Liver (tissue), 9 donors: ENCODE measurements around the gene BAG3. TPM values are rescaled to one million over a fixed set of nuclear protein-coding genes. Genes with fewer than 3 reads are reported as not detected.

ENCODE experiments used
- DNase-seq: peaks from one replicate; pipeline ENCODE4 v3.0.0-alpha.2; 2017; ENCODE audit warnings: low spot score
- H3K27ac ChIP-seq, 2 donors: one replicate each; pipeline ENCODE4 v1.7.0; 2013; ENCODE audit warnings: inconsistent platforms in 2 of 2, low read length in 2 of 2, control low read depth in 1 of 2, low read depth in 1 of 2, mild to moderate bottlenecking in 1 of 2
- H3K27me3 ChIP-seq, 4 donors: one replicate each; pipeline versions ENCODE4 v1.6.1 to v1.7.0; 2013; ENCODE audit warnings: low read length in 3 of 4, inconsistent platforms in 1 of 4, mild to moderate bottlenecking in 1 of 4, moderate library complexity in 1 of 4; ENCODE audit not compliant: control insufficient read depth in 4 of 4, insufficient read depth in 4 of 4
- H3K36me3 ChIP-seq, 4 donors: one replicate each; pipeline versions ENCODE4 v1.6.1 to v1.7.0; 2013; ENCODE audit warnings: low read length in 3 of 4, mild to moderate bottlenecking in 3 of 4, low read depth in 1 of 4, moderate library complexity in 1 of 4; ENCODE audit not compliant: control insufficient read depth in 4 of 4, insufficient read depth in 3 of 4
- H3K4me1 ChIP-seq, 4 donors: one replicate each; pipeline versions ENCODE4 v1.6.1 to v1.7.0; 2013; ENCODE audit warnings: low read length in 3 of 4, mild to moderate bottlenecking in 3 of 4, moderate library complexity in 1 of 4; ENCODE audit not compliant: control insufficient read depth in 4 of 4, insufficient read depth in 4 of 4
- H3K4me3 ChIP-seq, 3 donors: one replicate each; pipeline versions ENCODE4 v1.6.1 to v1.7.0; 2013; ENCODE audit warnings: low read length in 3 of 3, control low read depth in 1 of 3, low read depth in 1 of 3, mild to moderate bottlenecking in 1 of 3
- H3K9ac ChIP-seq, 2 donors: one replicate each; pipeline ENCODE4 v1.7.0; 2013; ENCODE audit warnings: low read length in 2 of 2, mild to moderate bottlenecking in 2 of 2, moderate library complexity in 2 of 2, control low read depth in 1 of 2, low read depth in 1 of 2
- H3K9me3 ChIP-seq, 4 donors: one replicate each; pipeline versions ENCODE4 v1.6.1 to v1.7.0; 2013; ENCODE audit warnings: low read length in 3 of 4; ENCODE audit not compliant: control insufficient read depth in 4 of 4
- ATF3 ChIP-seq: IDR thresholded peaks from 2 replicates; pipeline ENCODE4 v1.6.1; 2016; ENCODE audit warnings: antibody characterized with exemption
- CTCF ChIP-seq: fragments of 150-350 bp; IDR thresholded peaks from 2 replicates; pipeline ENCODE4 v1.5.1; 2017; ENCODE audit warnings: improper control_type of control experiment, low read depth, low read length; ENCODE audit not compliant: missing input control
- EGR1 ChIP-seq, 2 donors: IDR thresholded peaks; 2 replicates each; pipeline ENCODE4 v1.6.1; 2016 to 2018; ENCODE audit warnings: antibody characterized with exemption in 2 of 2, low read depth in 2 of 2
- FOXA1 ChIP-seq: IDR thresholded peaks from 2 replicates; pipeline ENCODE4 v1.6.1; 2016; ENCODE audit warnings: antibody characterized with exemption
- FOXA2 ChIP-seq: IDR thresholded peaks from 2 replicates; pipeline ENCODE4 v1.6.1; 2016; ENCODE audit warnings: antibody characterized with exemption
- GABPA ChIP-seq, 2 donors: IDR thresholded peaks in 1 of 2; conservative IDR thresholded peaks in 1 of 2; 2 replicates each; pipeline ENCODE4 v1.6.1; 2016; ENCODE audit warnings: antibody characterized with exemption in 2 of 2, mild to moderate bottlenecking in 1 of 2, moderate library complexity in 1 of 2
- HNF4A ChIP-seq, 2 donors: conservative IDR thresholded peaks; 2 replicates each; pipeline ENCODE4 v1.6.1; 2016; ENCODE audit warnings: antibody characterized with exemption in 2 of 2, mild to moderate bottlenecking in 2 of 2
- HNF4G ChIP-seq: IDR thresholded peaks from 2 replicates; pipeline ENCODE4 v1.6.1; 2016; ENCODE audit warnings: antibody characterized with exemption
- JUND ChIP-seq, 2 donors: IDR thresholded peaks; 2 replicates each; pipeline ENCODE4 v1.6.1; 2016; ENCODE audit warnings: antibody characterized with exemption in 2 of 2
- NR2F2 ChIP-seq: IDR thresholded peaks from 2 replicates; pipeline ENCODE4 v1.6.1; 2016; ENCODE audit warnings: antibody characterized with exemption
- RAD21 ChIP-seq, 2 donors: IDR thresholded peaks; 2 replicates each; pipeline ENCODE4 v1.6.1; 2016; ENCODE audit warnings: antibody characterized with exemption in 2 of 2, mild to moderate bottlenecking in 2 of 2
- REST ChIP-seq: IDR thresholded peaks from 2 replicates; pipeline ENCODE4 v1.6.1; 2016; ENCODE audit warnings: antibody characterized with exemption, mild to moderate bottlenecking
- RXRA ChIP-seq, 2 donors: IDR thresholded peaks; 2 replicates each; pipeline ENCODE4 v1.6.1; 2017 to 2018; ENCODE audit warnings: antibody characterized with exemption in 2 of 2, mild to moderate bottlenecking in 1 of 2
- SP1 ChIP-seq: IDR thresholded peaks from 2 replicates; pipeline ENCODE4 v1.6.1; 2018; ENCODE audit warnings: antibody characterized with exemption, mild to moderate bottlenecking
- TAF1 ChIP-seq: conservative IDR thresholded peaks from 2 replicates; pipeline ENCODE4 v1.6.1; 2016; ENCODE audit warnings: antibody characterized with exemption, mild to moderate bottlenecking
- YY1 ChIP-seq: IDR thresholded peaks from 2 replicates; pipeline ENCODE4 v1.6.1; 2016; ENCODE audit warnings: antibody characterized with exemption, mild to moderate bottlenecking
- WGBS: extraction: QIAGEN DNeasy Blood & Tissue Kit; methylation state at CpG from one replicate; pipeline ENCODE4 v1.1.7; 2013; 5-methylcytosine and 5-hydroxymethylcytosine counted together
- polyA plus RNA-seq, 2 donors: library from polyadenylated mRNA; stranded (reverse) in 1 of 2; unstranded in 1 of 2; fragments of 200-250 nt in 1 of 2; fragments of >200 nt in 1 of 2; fragmentation: Nextera tagmentation in 1 of 2; extraction: Ambion mirVana in 1 of 2; gene quantifications; one replicate each; pipeline versions ENCODE4 v1.2.1 to v1.2.3, GENCODE V29; 2013 to 2015
- total RNA-seq, 2 donors: library from RNA; depleted of rRNA; stranded (reverse); fragments of >200 nt; gene quantifications; one replicate each; pipeline ENCODE4 v1.2.3, GENCODE V29; 2014
- TF ChIP-seq, protein P1 (sequence below): IDR thresholded peaks from 2 replicates; pipeline ENCODE4 v1.6.1; 2016; ENCODE audit warnings: antibody characterized with exemption
- TF ChIP-seq, protein P2 (sequence below): IDR thresholded peaks from 2 replicates; pipeline ENCODE4 v1.6.1; 2016; ENCODE audit warnings: antibody characterized with exemption
- donor health status: healthy.
- donor health status: healthy.
- donor health status: healthy.
- donor health status: healthy.
- donor health status: healthy.

The BAG3 gene
- total and polyA plus RNA-seq, 4 donors: 2.2 to 15.1 (median 6.3) TPM

- Histone ChIP-seq H3K9ac (no peak overlapping the region), H3K4me3 (no peak overlapping the region), H3K27ac (no peak overlapping the region), H3K9me3 (no peaks in the 10 kb centered on the region), H3K36me3 (peaks cover 13 to 58% (median 35%) of the 10 kb centered on the region in 4 donors), H3K4me1 (no peaks in the 10 kb centered on the region), H3K27me3 (no peaks in the 10 kb centered on the region)
- WGBS: 80% methylated on average over 9 of the region's 9 CpGs
- no peak for DNase-seq
- TF ChIP-seq NR2F2: no peak
- TF ChIP-seq CTCF: no peak
- no peak for TF ChIP-seq FOXA1
- no peak for TF ChIP-seq SP1
- no peak for TF ChIP-seq ATF3
- TF ChIP-seq JUND (IDR thresholded peaks at IDR 0.05): no peak
- TF ChIP-seq RAD21 (IDR thresholded peaks at IDR 0.05): no peak
- TF ChIP-seq YY1: no peak
- TF ChIP-seq, protein P1, sequence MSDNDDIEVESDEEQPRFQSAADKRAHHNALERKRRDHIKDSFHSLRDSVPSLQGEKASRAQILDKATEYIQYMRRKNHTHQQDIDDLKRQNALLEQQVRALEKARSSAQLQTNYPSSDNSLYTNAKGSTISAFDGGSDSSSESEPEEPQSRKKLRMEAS: no peak
- TF ChIP-seq, protein P2, sequence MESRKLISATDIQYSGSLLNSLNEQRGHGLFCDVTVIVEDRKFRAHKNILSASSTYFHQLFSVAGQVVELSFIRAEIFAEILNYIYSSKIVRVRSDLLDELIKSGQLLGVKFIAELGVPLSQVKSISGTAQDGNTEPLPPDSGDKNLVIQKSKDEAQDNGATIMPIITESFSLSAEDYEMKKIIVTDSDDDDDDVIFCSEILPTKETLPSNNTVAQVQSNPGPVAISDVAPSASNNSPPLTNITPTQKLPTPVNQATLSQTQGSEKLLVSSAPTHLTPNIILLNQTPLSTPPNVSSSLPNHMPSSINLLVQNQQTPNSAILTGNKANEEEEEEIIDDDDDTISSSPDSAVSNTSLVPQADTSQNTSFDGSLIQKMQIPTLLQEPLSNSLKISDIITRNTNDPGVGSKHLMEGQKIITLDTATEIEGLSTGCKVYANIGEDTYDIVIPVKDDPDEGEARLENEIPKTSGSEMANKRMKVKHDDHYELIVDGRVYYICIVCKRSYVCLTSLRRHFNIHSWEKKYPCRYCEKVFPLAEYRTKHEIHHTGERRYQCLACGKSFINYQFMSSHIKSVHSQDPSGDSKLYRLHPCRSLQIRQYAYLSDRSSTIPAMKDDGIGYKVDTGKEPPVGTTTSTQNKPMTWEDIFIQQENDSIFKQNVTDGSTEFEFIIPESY: no peak
- no peak for TF ChIP-seq FOXA2
- no peak for TF ChIP-seq REST
- TF ChIP-seq HNF4A (conservative IDR thresholded peaks at IDR 0.05): no peak
- no peak for TF ChIP-seq EGR1 (IDR thresholded peaks at IDR 0.05; ENCODE audit: low read depth in 2 of 2)
- no peak for TF ChIP-seq HNF4G
- TF ChIP-seq RXRA (IDR thresholded peaks at IDR 0.05): no peak
- TF ChIP-seq TAF1: no peak
- TF ChIP-seq GABPA (IDR thresholded peaks at IDR 0.05 in 1 of 2, conservative IDR thresholded peaks at IDR 0.05 in 1 of 2): no peak
Observed at GRCh38 chr10:119675483-119676170, 24.4 kb downstream of the BAG3 start.
